Measurements from ENCODE around the gene ADGRF5.

DNA sequence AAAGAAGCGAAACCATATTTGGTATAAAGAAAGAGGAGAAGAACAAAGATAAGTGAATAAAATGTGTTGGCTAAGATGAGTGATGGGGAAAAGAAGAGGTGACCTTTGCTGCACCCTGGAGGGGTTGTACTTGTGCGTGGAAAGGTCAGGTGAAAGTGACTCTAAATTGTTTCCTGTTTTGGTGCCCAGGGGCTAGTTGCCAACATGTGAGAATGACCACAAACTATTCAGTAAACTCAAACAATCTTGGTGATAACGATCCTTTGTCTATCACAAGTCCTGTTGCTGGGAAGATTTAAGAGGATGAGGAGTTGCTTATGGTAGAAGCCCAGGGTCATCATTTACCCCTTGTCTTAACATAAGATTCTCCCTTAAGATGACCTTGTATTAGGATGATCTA, 57.9 kb downstream of the ADGRF5 start:
- TF ChIP-seq, protein P1, sequence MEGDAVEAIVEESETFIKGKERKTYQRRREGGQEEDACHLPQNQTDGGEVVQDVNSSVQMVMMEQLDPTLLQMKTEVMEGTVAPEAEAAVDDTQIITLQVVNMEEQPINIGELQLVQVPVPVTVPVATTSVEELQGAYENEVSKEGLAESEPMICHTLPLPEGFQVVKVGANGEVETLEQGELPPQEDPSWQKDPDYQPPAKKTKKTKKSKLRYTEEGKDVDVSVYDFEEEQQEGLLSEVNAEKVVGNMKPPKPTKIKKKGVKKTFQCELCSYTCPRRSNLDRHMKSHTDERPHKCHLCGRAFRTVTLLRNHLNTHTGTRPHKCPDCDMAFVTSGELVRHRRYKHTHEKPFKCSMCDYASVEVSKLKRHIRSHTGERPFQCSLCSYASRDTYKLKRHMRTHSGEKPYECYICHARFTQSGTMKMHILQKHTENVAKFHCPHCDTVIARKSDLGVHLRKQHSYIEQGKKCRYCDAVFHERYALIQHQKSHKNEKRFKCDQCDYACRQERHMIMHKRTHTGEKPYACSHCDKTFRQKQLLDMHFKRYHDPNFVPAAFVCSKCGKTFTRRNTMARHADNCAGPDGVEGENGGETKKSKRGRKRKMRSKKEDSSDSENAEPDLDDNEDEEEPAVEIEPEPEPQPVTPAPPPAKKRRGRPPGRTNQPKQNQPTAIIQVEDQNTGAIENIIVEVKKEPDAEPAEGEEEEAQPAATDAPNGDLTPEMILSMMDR (IDR thresholded peaks at IDR 0.05; ENCODE audit: extremely low read depth in 1 of 2, insufficient read depth in 1 of 2, low read depth in 1 of 2, low read length in 2 of 2), result no peak
- TF ChIP-seq EZH2 (IDR thresholded peaks at IDR 0.05; ENCODE audit: borderline replicate concordance, low read depth, low read length, severe bottlenecking), result no peak
- TF ChIP-seq GATA2 (IDR thresholded peaks at IDR 0.05; ENCODE audit: insufficient read depth, insufficient read length, low read depth, low read length), result no peak
- TF ChIP-seq MYC (IDR thresholded peaks at IDR 0.05; ENCODE audit: low read depth, low read length), result no peak
- TF ChIP-seq, protein P2, sequence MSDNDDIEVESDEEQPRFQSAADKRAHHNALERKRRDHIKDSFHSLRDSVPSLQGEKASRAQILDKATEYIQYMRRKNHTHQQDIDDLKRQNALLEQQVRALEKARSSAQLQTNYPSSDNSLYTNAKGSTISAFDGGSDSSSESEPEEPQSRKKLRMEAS (IDR thresholded peaks at IDR 0.05; ENCODE audit: insufficient read depth, insufficient read length), result no peak
